Measurements from ENCODE around the gene MAD1L1. TPM values are rescaled to one million over a fixed set of nuclear protein-coding genes. Genes with fewer than 3 reads are reported as not detected.

Gene MAD1L1
- total and polyA plus RNA-seq, 2 of the 8 experiments (the other 6 are each of a cell fraction or from before 2014, with no cell fraction given): 40.4 to 44.6 TPM

GRCh38 chr7:2097492-2097891 lies 135.3 kb downstream of the MAD1L1 start:
- no peak overlapping the region for H2BK12ac ChIP-seq (ENCODE audit: low read depth, low read length)
- H3K18ac ChIP-seq (ENCODE audit: extremely low read depth, low read length): no peak overlapping the region
- TF ChIP-seq RFX5 (IDR thresholded peaks at IDR 0.05; ENCODE audit: borderline replicate concordance, low read depth, low read length) (no peak), ATF3 (IDR thresholded peaks at IDR 0.05; ENCODE audit: insufficient read depth, low read depth, low read length) (no peak), POU5F1 (IDR thresholded peaks at IDR 0.05; ENCODE audit: low read depth, low read length) (no peak), SIN3A (conservative IDR thresholded peaks at IDR 0.05 in 1 of 2, IDR thresholded peaks at IDR 0.05 in 1 of 2; ENCODE audit: low read depth in 1 of 2, low read length in 2 of 2) (no peak), EZH2 (IDR thresholded peaks at IDR 0.05; ENCODE audit: low read depth, low read length, severe bottlenecking) (no peak), FOSL1 (IDR thresholded peaks at IDR 0.05; ENCODE audit: insufficient read depth, low read depth, low read length) (no peak), ATF2 (IDR thresholded peaks at IDR 0.05; ENCODE audit: low read length) (no peak), SP4 (IDR thresholded peaks at IDR 0.05; ENCODE audit: low read length) (no peak), KDM4A (IDR thresholded peaks at IDR 0.05; ENCODE audit: low read depth, low read length, severe bottlenecking) (no peak), CHD2 (IDR thresholded peaks at IDR 0.05; ENCODE audit: low read length) (no peak), EGR1 (IDR thresholded peaks at IDR 0.05; ENCODE audit: borderline replicate concordance, low read depth, low read length) (no peak), JUN (IDR thresholded peaks at IDR 0.05; ENCODE audit: low read depth, low read length) (no peak)
- no peak overlapping the region for H4K91ac ChIP-seq (replicated peaks; ENCODE audit: insufficient read length, low read length)
- H3K4me2 ChIP-seq (ENCODE audit: insufficient read depth in 1 of 2, low read depth in 2 of 2, low read length in 2 of 2): no peak overlapping the region
- peaks cover 6 to 11% of the 10 kb centered on the region in 2 experiments for H4K20me1 ChIP-seq (replicated peaks in 1 of 2; ENCODE audit: control insufficient read depth in 1 of 2, insufficient read depth in 2 of 2, low read length in 2 of 2)
- H3K4me3 ChIP-seq (ENCODE audit: extremely low read depth in 1 of 4, insufficient read depth in 2 of 4, low read depth in 3 of 4, low read length in 4 of 4): no peak overlapping the region
- FAIRE-seq: no peak
- H2AK5ac ChIP-seq (ENCODE audit: low read depth, low read length): no peak overlapping the region
- H3K9me3 ChIP-seq (ENCODE audit: insufficient read depth in 2 of 2, low read depth in 1 of 2, low read length in 1 of 2): no peaks in the 10 kb centered on the region
- no peak overlapping the region for H2BK20ac ChIP-seq (ENCODE audit: low read length)
- no peaks in the 10 kb centered on the region; a peak in 1 of 8 replicates for H3K36me3 ChIP-seq (ENCODE audit: control insufficient read depth in 2 of 4, insufficient read depth in 4 of 4, low read length in 3 of 4)
- no peak for DNase-seq (ENCODE audit: low read depth in 1 of 2, low spot score in 2 of 2)
- H2BK5ac ChIP-seq (ENCODE audit: low read depth, low read length): peak overlapping the region; percentile 78
- H3K14ac ChIP-seq (ENCODE audit: insufficient read length): no peak overlapping the region
- POLR2A ChIA-PET (ENCODE audit: partially characterized antibody): no interaction called here
- 98% methylated on average over 8 of the region's 11 CpGs; no CpG with 5 or more reads in 1 of the 2 experiments for WGBS, 2 experiments (ENCODE audit: extremely low coverage in 1 of 2, insufficient coverage in 1 of 2, insufficient read length in 1 of 2, insufficient replicate concordance in 2 of 2, low coverage in 1 of 2, low lambda C conversion rate in 2 of 2, missing lambda C conversion rate in 1 of 2)
- H3K27me3 ChIP-seq (replicated peaks in 1 of 4; ENCODE audit: control insufficient read depth in 3 of 4, extremely low read depth in 1 of 4, insufficient read depth in 3 of 4, low read length in 3 of 4): no peaks in the 10 kb centered on the region
- no peaks in the 10 kb centered on the region for H3K4me1 ChIP-seq (replicated peaks in 1 of 4; ENCODE audit: control insufficient read depth in 3 of 4, insufficient read depth in 4 of 4, low read length in 3 of 4)
- H4K5ac ChIP-seq (ENCODE audit: insufficient read length, low read depth, low read length): no peak overlapping the region
- no peak overlapping the region for H4K8ac ChIP-seq (ENCODE audit: extremely low read depth, insufficient read depth, low read length)
- CTCF ChIA-PET (ENCODE audit: partially characterized antibody): interaction anchor here (1.4 kb wide), 1 partner anchor 96 kb away, joined by 3 read pairs; no protein-coding TSS in a partner anchor
- H3K23ac ChIP-seq (ENCODE audit: insufficient read length): no peak overlapping the region
- H2BK120ac ChIP-seq (replicated peaks; ENCODE audit: low read depth, low read length): no peak overlapping the region
- H2AFZ ChIP-seq (ENCODE audit: low read length): no peak overlapping the region
- H3K9ac ChIP-seq (replicated peaks in 1 of 4; ENCODE audit: extremely low read depth in 1 of 4, low read depth in 3 of 4, low read length in 3 of 4): no peak overlapping the region
- no peak overlapping the region for H3K56ac ChIP-seq (replicated peaks; ENCODE audit: insufficient read length, low read depth, low read length)
- no peak overlapping the region for H3K4ac ChIP-seq (replicated peaks; ENCODE audit: insufficient read length, low read depth, low read length)
- no peak overlapping the region; the same call in 1 of the 2 replicates for H3K27ac ChIP-seq (ENCODE audit: low read depth, low read length)
- H3K79me2 ChIP-seq (ENCODE audit: control insufficient read depth in 1 of 2, insufficient read depth in 2 of 2, low read length in 2 of 2): peaks cover 0 to 4% of the 10 kb centered on the region in 2 experiments; a peak in 1 of 4 replicates
- no peak overlapping the region for H2BK15ac ChIP-seq (ENCODE audit: low read length)
- peaks cover 6% of the 10 kb centered on the region; the same call in 1 of the 2 replicates for H3K23me2 ChIP-seq (ENCODE audit: low read depth, low read length)
- peaks cover 17% of the 10 kb centered on the region for H3K79me1 ChIP-seq (ENCODE audit: low read depth, low read length)
